CD4-positive, alpha-beta memory T cell (primary cell): ENCODE data around the gene MGP. TPM values are rescaled to one million over a fixed set of nuclear protein-coding genes. Genes with fewer than 3 reads are reported as not detected.
A peak's percentile ranks its signal among the peaks of the same experiment; 100 is the strongest.

Source experiments
- CTCF ChIA-PET: fragments of 350-600 bp; sonication (Branson Sonifier 250); formaldehyde crosslinking; loops from one replicate; lab custom pipeline; 2021; ENCODE audit warnings: inconsistent platforms; ENCODE audit not compliant: partially characterized antibody; lab: Charles Lee
- POLR2A ChIA-PET: fragments of 350-600 bp; sonication (Branson Sonifier 250); formaldehyde crosslinking; loops from one replicate; lab custom pipeline; 2021; ENCODE audit not compliant: partially characterized antibody; lab: Charles Lee
- DNase-seq, 5 donors: peaks; one replicate each; pipeline versions ENCODE4 v3.0.0 to v3.0.0-alpha.2; 2020 to 2022; ENCODE audit warnings: mixed read lengths in 1 of 5
- H3K27ac ChIP-seq: one replicate; pipeline ENCODE4 v1.7.0; 2013; ENCODE audit warnings: low read depth, low read length
- H3K27me3 ChIP-seq: 2 replicates; pipeline ENCODE4 v1.7.0; 2013; ENCODE audit warnings: mild to moderate bottlenecking, low read length, moderate library complexity; ENCODE audit not compliant: insufficient read depth
- H3K36me3 ChIP-seq: 2 replicates; pipeline ENCODE4 v1.7.0; 2013; ENCODE audit warnings: mild to moderate bottlenecking, low read length, moderate library complexity; ENCODE audit not compliant: insufficient read depth
- H3K4me1 ChIP-seq: 2 replicates; pipeline ENCODE4 v1.7.0; 2013; ENCODE audit warnings: mild to moderate bottlenecking, low read length, moderate library complexity; ENCODE audit not compliant: insufficient read depth
- H3K4me3 ChIP-seq, 2 donors: one replicate each; pipeline ENCODE4 v1.7.0; 2013; ENCODE audit warnings: low read length in 2 of 2, mild to moderate bottlenecking in 1 of 2
- H3K9me3 ChIP-seq, 2 donors: one replicate each; pipeline ENCODE4 v1.7.0; 2013; ENCODE audit warnings: low read length in 2 of 2, control low read depth in 1 of 2; ENCODE audit not compliant: control insufficient read depth in 1 of 2
- H3K27ac Mint-ChIP-seq, 7 donors: one replicate each; pipeline ENCODE4 v1.8.0; 2020 to 2021; ENCODE audit warnings: mixed read lengths in 7 of 7, mild to moderate bottlenecking in 6 of 7, inconsistent platforms in 3 of 7, moderate library complexity in 3 of 7
- H3K27me3 Mint-ChIP-seq, 2 donors: one replicate each; pipeline ENCODE4 v1.8.0; 2020 to 2021; ENCODE audit warnings: mixed read lengths in 2 of 2
- H3K36me3 Mint-ChIP-seq, 2 donors: one replicate each; pipeline ENCODE4 v1.8.0; 2020 to 2021; ENCODE audit warnings: mixed read lengths in 2 of 2, inconsistent platforms in 1 of 2, mild to moderate bottlenecking in 1 of 2
- H3K4me1 Mint-ChIP-seq, 4 donors: one replicate each; pipeline ENCODE4 v1.8.0; 2020 to 2021; ENCODE audit warnings: mixed read lengths in 4 of 4, mild to moderate bottlenecking in 1 of 4
- H3K4me3 Mint-ChIP-seq, 8 donors: one replicate each; pipeline ENCODE4 v1.8.0; 2020 to 2021; ENCODE audit warnings: mixed read lengths in 8 of 8, mild to moderate bottlenecking in 7 of 8, moderate library complexity in 6 of 8, inconsistent platforms in 3 of 8
- H3K9me3 Mint-ChIP-seq, 8 donors: one replicate each; pipeline ENCODE4 v1.8.0; 2020 to 2021; ENCODE audit warnings: mixed read lengths in 8 of 8, mild to moderate bottlenecking in 5 of 8, inconsistent platforms in 3 of 8, moderate library complexity in 1 of 8
- intact Hi-C: fragments of 100-400 bp; cut with micrococcal nuclease; formaldehyde crosslinking; loops from one replicate; pipeline ENCODE4 v1.15.1; 2023
- polyA plus RNA-seq, 2 donors: library from polyadenylated mRNA; unstranded; fragments of 300-500 nt; fragmentation: Illumina TruSeq; gene quantifications; one replicate each; pipeline ENCODE4 v1.2.3, GENCODE V29; 2021
- total RNA-seq, 2 experiments: library from RNA; stranded (reverse); gene quantifications; one replicate each; pipeline ENCODE4 v1.2.3, GENCODE V29; 2021

The MGP gene
- total RNA-seq = under 1 TPM in 1 of 2 experiments, not detected in 1; 0.49 TPM
- polyA plus RNA-seq = not detected

- H3K9me3 Mint-ChIP-seq = no peaks in the 10 kb centered on the region
- Histone ChIP-seq H3K4me1 (peaks cover 17% of the 10 kb centered on the region), H3K9me3 (no peaks in the 10 kb centered on the region), H3K27ac (no peak within 1 kb of the TSS), H3K27me3 (no peaks in the 10 kb centered on the region), H3K36me3 (no peaks in the 10 kb centered on the region), H3K4me3 (no peak within 1 kb of the TSS)
- DNase-seq = no peak
- H3K27me3 Mint-ChIP-seq = peaks cover 2 to 6% of the 10 kb centered on the region in 2 donors
- peak within 1 kb of the TSS in 6 of 7 donors; percentile 26 to 91 (median 77) for H3K27ac Mint-ChIP-seq
- intact Hi-C loops = loop anchor here (5.0 to 10.0 kb wide), 2 partner anchors 37 to 81 kb away; partner anchors contain the start of genes C12orf60 and WBP11
- no peaks in the 10 kb centered on the region for H3K36me3 Mint-ChIP-seq
- POLR2A ChIA-PET = no interaction called here
- CTCF ChIA-PET = no interaction called here
- H3K4me3 Mint-ChIP-seq = peak within 1 kb of the TSS; percentile 8 to 85 (median 64)
- peaks cover 10 to 23% (median 16%) of the 10 kb centered on the region in 4 donors for H3K4me1 Mint-ChIP-seq
These were observed at the start of gene MGP for GRCh38 chr12:14885718-14886221. Gene MGP (minus strand): TSS chr12:14885854. CDS start chr12:14885791, 63 bp downstream.

GRCh38 chr12:14935031-14935430, 49.4 kb upstream of the MGP start:
- Histone ChIP-seq H3K36me3 (peaks cover 16% of the 10 kb centered on the region), H3K9me3 (no peaks in the 10 kb centered on the region), H3K27me3 (no peaks in the 10 kb centered on the region), H3K4me1 (peaks cover 24% of the 10 kb centered on the region), H3K4me3 (no peak overlapping the region), H3K27ac (no peak overlapping the region)
- Mint-ChIP-seq H3K36me3 (peaks cover 61 to 86% of the 10 kb centered on the region in 2 donors), H3K4me1 (peaks cover 22 to 39% (median 31%) of the 10 kb centered on the region in 4 donors), H3K27me3 (no peaks in the 10 kb centered on the region), H3K4me3 (no peak overlapping the region), H3K27ac (peak overlapping the region in 1 of 7 donors; percentile 17), H3K9me3 (peaks cover 0 to 5% (median 0%) of the 10 kb centered on the region in 8 donors)
- intact Hi-C loops = loop anchor here (5.0 to 10.0 kb wide), 2 partner anchors 210 to 287 kb away; partner anchors contain the start of gene RERG
- ChIA-PET CTCF (interaction anchor here (0.9 to 5.8 kb wide), 5 partner anchors 13 to 87 kb away, joined by 3 to 91 read pairs (median 7); no protein-coding TSS in a partner anchor), POLR2A (interaction anchor here (1.9 to 4.3 kb wide), 2 partner anchors 14 to 19 kb away, joined by 8 to 19 read pairs; no protein-coding TSS in a partner anchor)
- DNase-seq = no peak

- no peaks in the 10 kb centered on the region for H3K9me3 ChIP-seq
- peaks cover 16% of the 10 kb centered on the region for H3K36me3 ChIP-seq
- peak overlapping the region in 1 of 7 donors; percentile 17 for H3K27ac Mint-ChIP-seq
- peaks cover 19% of the 10 kb centered on the region for H3K4me1 ChIP-seq
- H3K27ac ChIP-seq = no peak overlapping the region
- H3K36me3 Mint-ChIP-seq = peaks cover 57 to 81% of the 10 kb centered on the region in 2 donors
- H3K9me3 Mint-ChIP-seq = peaks cover 0 to 3% (median 0%) of the 10 kb centered on the region in 8 donors
- H3K4me3 Mint-ChIP-seq = no peak overlapping the region
- intact Hi-C loops = loop anchor here (10.0 kb wide), 1 partner anchor 210 kb away; no protein-coding TSS in a partner anchor
- DNase-seq = no peak
- no peak overlapping the region for H3K4me3 ChIP-seq
- H3K27me3 ChIP-seq = no peaks in the 10 kb centered on the region
- ChIA-PET CTCF (interaction anchor here (0.9 to 5.8 kb wide), 5 partner anchors 14 to 86 kb away, joined by 3 to 91 read pairs (median 4); no protein-coding TSS in a partner anchor), POLR2A (interaction anchor here (1.9 kb wide), 1 partner anchor 14 kb away, joined by 8 read pairs; no protein-coding TSS in a partner anchor)
- H3K4me1 Mint-ChIP-seq = peaks cover 17 to 34% (median 25%) of the 10 kb centered on the region in 4 donors
- H3K27me3 Mint-ChIP-seq = no peaks in the 10 kb centered on the region
These were observed 48.9 kb upstream of the MGP start for GRCh38 chr12:14934511-14934910.

- CTCF ChIA-PET = interaction anchor here (0.8 to 2.3 kb wide), 2 partner anchors 49 to 63 kb away, joined by 3 to 10 read pairs; no protein-coding TSS in a partner anchor
- H3K9me3 ChIP-seq = no peaks in the 10 kb centered on the region
- peaks cover 1 to 13% (median 8%) of the 10 kb centered on the region in 4 donors for H3K4me1 Mint-ChIP-seq
- H3K4me1 ChIP-seq = no peaks in the 10 kb centered on the region
- intact Hi-C loops = loop anchor here (10.0 kb wide), 1 partner anchor 207 kb away; no protein-coding TSS in a partner anchor
- H3K9me3 Mint-ChIP-seq = peaks cover 0 to 2% (median 0%) of the 10 kb centered on the region in 8 donors
- DNase-seq = no peak
- no peaks in the 10 kb centered on the region for H3K27me3 Mint-ChIP-seq
- POLR2A ChIA-PET = no interaction called here
- H3K27me3 ChIP-seq = no peaks in the 10 kb centered on the region
- H3K36me3 Mint-ChIP-seq = peaks cover 61 to 75% of the 10 kb centered on the region in 2 donors
- peak overlapping the region in 2 of 7 donors; percentile 4 to 54 for H3K27ac Mint-ChIP-seq
- peaks cover 21% of the 10 kb centered on the region for H3K36me3 ChIP-seq
- no peak overlapping the region for H3K4me3 ChIP-seq
- no peak overlapping the region for H3K4me3 Mint-ChIP-seq
- no peak overlapping the region for H3K27ac ChIP-seq
These were observed 46.3 kb upstream of the MGP start for GRCh38 chr12:14931791-14932560.

- Histone ChIP-seq H3K27ac (no peak overlapping the region), H3K4me3 (no peak overlapping the region), H3K9me3 (no peaks in the 10 kb centered on the region), H3K4me1 (no peaks in the 10 kb centered on the region), H3K27me3 (no peaks in the 10 kb centered on the region), H3K36me3 (peaks cover 21% of the 10 kb centered on the region)
- ChIA-PET CTCF (interaction anchor here (0.8 to 2.3 kb wide), 2 partner anchors 50 to 64 kb away, joined by 3 to 10 read pairs; no protein-coding TSS in a partner anchor), POLR2A (interaction anchor here (0.7 kb wide), 1 partner anchor 10 kb away, joined by 3 read pairs; no protein-coding TSS in a partner anchor)
- no peak overlapping the region for H3K4me3 Mint-ChIP-seq
- H3K27me3 Mint-ChIP-seq = no peaks in the 10 kb centered on the region
- peaks cover 0 to 2% (median 0%) of the 10 kb centered on the region in 8 donors for H3K9me3 Mint-ChIP-seq
- peaks cover 0 to 10% (median 6%) of the 10 kb centered on the region in 4 donors for H3K4me1 Mint-ChIP-seq
- peaks cover 58 to 71% of the 10 kb centered on the region in 2 donors for H3K36me3 Mint-ChIP-seq
- DNase-seq = no peak
- intact Hi-C loops = loop anchor here (10.0 kb wide), 1 partner anchor 207 kb away; no protein-coding TSS in a partner anchor
- H3K27ac Mint-ChIP-seq = peak overlapping the region in 1 of 7 donors; percentile 23
These were observed 45.7 kb upstream of the MGP start for GRCh38 chr12:14931359-14931758.

- no peak overlapping the region for H3K4me3 Mint-ChIP-seq
- no peak overlapping the region for H3K27ac Mint-ChIP-seq
- intact Hi-C loops = loop anchor here (10.0 kb wide), 1 partner anchor 205 kb away; no protein-coding TSS in a partner anchor
- POLR2A ChIA-PET = no interaction called here
- Histone ChIP-seq H3K27me3 (no peaks in the 10 kb centered on the region), H3K9me3 (no peaks in the 10 kb centered on the region), H3K4me3 (no peak overlapping the region), H3K27ac (no peak overlapping the region), H3K4me1 (no peaks in the 10 kb centered on the region), H3K36me3 (peaks cover 21% of the 10 kb centered on the region)
- peaks cover 56 to 63% of the 10 kb centered on the region in 2 donors for H3K36me3 Mint-ChIP-seq
- CTCF ChIA-PET = interaction anchor here (1.3 kb wide), 1 partner anchor 85 kb away, joined by 3 read pairs; no protein-coding TSS in a partner anchor
- no peak for DNase-seq
- peaks cover 0 to 2% (median 0%) of the 10 kb centered on the region in 8 donors for H3K9me3 Mint-ChIP-seq
- no peaks in the 10 kb centered on the region for H3K27me3 Mint-ChIP-seq
- peaks cover 0 to 10% (median 5%) of the 10 kb centered on the region in 4 donors for H3K4me1 Mint-ChIP-seq
These were observed 44.6 kb upstream of the MGP start for GRCh38 chr12:14930299-14930698.
